Duodenal mucosa (tissue), 2 donors: ENCODE measurements around the gene LPAR1.

ENCODE experiments used
- H3K27ac ChIP-seq: one replicate; pipeline ENCODE4 v1.7.0; 2013; ENCODE audit warnings: low read depth, low read length
- H3K27me3 ChIP-seq, 2 donors: one replicate each; pipeline ENCODE4 v1.7.0; 2013; ENCODE audit warnings: low read length in 2 of 2, control low read depth in 1 of 2; ENCODE audit not compliant: insufficient read depth in 2 of 2, control insufficient read depth in 1 of 2
- H3K36me3 ChIP-seq, 2 donors: one replicate each; pipeline ENCODE4 v1.7.0; 2013; ENCODE audit warnings: low read length in 2 of 2, control low read depth in 1 of 2; ENCODE audit not compliant: insufficient read depth in 2 of 2, control insufficient read depth in 1 of 2
- H3K4me1 ChIP-seq, 2 donors: one replicate each; pipeline ENCODE4 v1.7.0; 2013; ENCODE audit warnings: low read length in 2 of 2, control low read depth in 1 of 2; ENCODE audit not compliant: insufficient read depth in 2 of 2, control insufficient read depth in 1 of 2
- H3K4me3 ChIP-seq, 2 donors: one replicate each; pipeline ENCODE4 v1.7.0; 2013; ENCODE audit warnings: low read length in 2 of 2, low read depth in 1 of 2
- H3K9ac ChIP-seq, 2 donors: one replicate each; pipeline ENCODE4 v1.7.0; 2013; ENCODE audit warnings: low read length in 2 of 2, low read depth in 1 of 2
- H3K9me3 ChIP-seq, 2 donors: one replicate each; pipeline ENCODE4 v1.7.0; 2013; ENCODE audit warnings: low read length in 2 of 2, control low read depth in 1 of 2; ENCODE audit not compliant: control insufficient read depth in 1 of 2

LPAR1 gene

DNA sequence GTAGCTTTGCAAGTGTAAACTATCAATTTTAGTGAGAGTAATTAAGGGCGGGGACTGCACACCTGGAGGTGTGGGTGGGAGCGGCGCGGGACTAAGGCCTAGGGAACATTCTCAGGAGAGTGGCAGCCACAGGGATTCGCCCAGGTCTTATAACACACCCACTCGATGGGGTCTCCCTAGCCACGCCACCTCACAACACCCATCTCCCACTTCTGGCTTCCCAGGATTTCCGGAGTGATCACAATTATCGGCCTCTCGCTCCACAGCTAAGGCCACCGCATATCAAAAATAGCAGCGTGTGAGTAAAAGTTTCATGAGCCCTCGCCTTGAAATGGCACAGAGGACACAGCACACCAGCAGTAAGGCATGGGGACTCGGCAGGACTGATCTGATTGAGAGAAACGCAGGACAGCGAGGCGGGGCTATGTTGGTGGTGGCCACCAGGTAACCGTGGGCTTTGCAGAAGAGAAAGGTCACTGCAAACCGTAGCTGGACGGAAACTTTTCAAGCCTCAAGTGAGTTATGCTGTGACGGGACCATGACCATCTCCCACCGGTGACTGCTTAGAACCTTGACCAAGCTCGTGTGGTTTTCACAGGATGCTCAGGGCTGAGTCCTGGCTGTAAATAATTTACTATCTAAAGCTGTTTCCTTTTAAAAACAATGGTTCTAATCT lies 1.1 kb upstream of the LPAR1 start:
- Histone ChIP-seq H3K4me3 (peak overlapping the region; percentile 78 to 81), H3K9ac (peak overlapping the region; percentile 62 to 77), H3K27ac (no peak overlapping the region), H3K27me3 (no peaks in the 10 kb centered on the region), H3K9me3 (no peaks in the 10 kb centered on the region), H3K4me1 (peaks cover 15% of the 10 kb centered on the region in 2 donors), H3K36me3 (no peaks in the 10 kb centered on the region)

DNA sequence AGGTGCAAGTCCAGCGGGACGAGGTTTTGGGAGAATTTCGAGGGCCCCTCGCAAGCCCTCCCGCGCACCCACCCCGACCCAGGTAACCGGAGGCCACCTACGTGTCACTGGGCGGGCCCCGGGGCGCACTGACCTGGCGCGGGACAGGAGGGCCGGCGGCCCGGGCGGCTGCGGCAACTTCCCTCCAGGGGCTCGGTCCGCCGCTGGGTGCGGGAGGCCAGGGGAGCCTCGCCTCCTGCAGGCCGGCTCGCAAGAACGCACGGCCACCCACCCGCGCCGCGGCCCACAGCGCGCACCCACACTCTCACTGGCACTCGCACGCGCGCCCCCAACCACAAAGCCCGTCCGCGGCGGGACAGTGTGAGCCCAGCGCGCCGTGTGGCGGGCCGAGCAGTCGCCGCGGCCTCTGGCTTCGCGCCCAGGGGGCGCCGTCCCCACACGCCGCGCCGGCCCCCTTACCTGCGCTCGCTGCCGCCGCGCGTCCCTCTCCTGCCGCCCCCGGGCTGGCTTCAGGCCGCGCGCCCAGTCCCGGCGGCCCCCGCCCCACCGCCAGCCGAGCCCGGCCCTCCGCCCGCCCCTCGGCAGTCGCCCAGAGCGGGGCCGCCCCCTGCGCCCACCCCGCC lies 451 bp downstream of the LPAR1 start:
- Histone ChIP-seq H3K9ac (peak overlapping the region; percentile 35 to 87), H3K27me3 (no peaks in the 10 kb centered on the region), H3K4me3 (peak overlapping the region; percentile 75 to 86), H3K36me3 (no peaks in the 10 kb centered on the region), H3K4me1 (peaks cover 18 to 19% of the 10 kb centered on the region in 2 donors), H3K27ac (peak overlapping the region; percentile 80), H3K9me3 (no peaks in the 10 kb centered on the region)

DNA sequence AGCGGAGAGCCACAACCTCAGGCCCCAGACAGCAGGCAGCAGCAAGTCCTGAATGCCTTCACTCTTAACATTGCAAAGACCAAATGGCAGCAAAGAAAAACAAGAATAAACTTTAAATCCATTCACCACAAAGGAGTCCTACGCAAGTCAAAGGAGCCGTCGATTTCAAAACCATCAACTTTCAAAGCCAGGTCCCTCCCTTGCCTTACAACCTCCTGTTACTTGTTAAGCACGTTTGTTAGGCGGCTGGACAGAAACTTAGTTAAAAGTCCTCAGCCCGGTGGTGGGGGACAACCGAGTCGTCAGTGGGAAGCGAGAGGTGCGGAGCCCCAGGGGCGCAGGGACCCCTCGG lies 938 bp downstream of the LPAR1 start:
- peak overlapping the region; percentile 35 to 87 for H3K9ac ChIP-seq
- no peaks in the 10 kb centered on the region for H3K36me3 ChIP-seq
- H3K9me3 ChIP-seq, result no peaks in the 10 kb centered on the region
- H3K4me1 ChIP-seq, result peaks cover 19 to 23% of the 10 kb centered on the region in 2 donors
- no peaks in the 10 kb centered on the region for H3K27me3 ChIP-seq
- peak overlapping the region; percentile 75 to 86 for H3K4me3 ChIP-seq
- peak overlapping the region; percentile 58 for H3K27ac ChIP-seq

DNA sequence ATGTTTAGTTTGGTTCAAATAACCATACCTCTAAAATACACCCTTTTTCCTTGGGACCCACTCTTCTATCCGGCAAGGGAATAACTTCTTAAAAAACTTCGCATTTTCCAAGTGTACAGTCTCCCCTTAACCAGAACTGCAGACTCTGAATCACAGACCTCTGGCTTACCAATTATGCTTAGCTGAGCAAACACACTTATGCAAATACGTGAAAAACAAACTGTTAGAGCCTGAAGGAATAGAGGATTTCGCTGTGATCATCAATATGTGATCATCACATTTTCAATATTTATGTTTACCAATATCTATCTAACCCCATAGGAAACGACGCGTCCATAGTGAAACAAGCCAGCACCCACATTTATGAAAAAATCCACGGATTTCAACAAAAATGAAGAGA lies 1.3 kb downstream of the LPAR1 start:
- Histone ChIP-seq H3K9me3 (no peaks in the 10 kb centered on the region), H3K9ac (peak overlapping the region; percentile 35 to 87), H3K36me3 (no peaks in the 10 kb centered on the region), H3K27me3 (no peaks in the 10 kb centered on the region), H3K4me1 (peaks cover 19 to 24% of the 10 kb centered on the region in 2 donors), H3K27ac (peak overlapping the region; percentile 58), H3K4me3 (peak overlapping the region; percentile 75 to 86)

DNA sequence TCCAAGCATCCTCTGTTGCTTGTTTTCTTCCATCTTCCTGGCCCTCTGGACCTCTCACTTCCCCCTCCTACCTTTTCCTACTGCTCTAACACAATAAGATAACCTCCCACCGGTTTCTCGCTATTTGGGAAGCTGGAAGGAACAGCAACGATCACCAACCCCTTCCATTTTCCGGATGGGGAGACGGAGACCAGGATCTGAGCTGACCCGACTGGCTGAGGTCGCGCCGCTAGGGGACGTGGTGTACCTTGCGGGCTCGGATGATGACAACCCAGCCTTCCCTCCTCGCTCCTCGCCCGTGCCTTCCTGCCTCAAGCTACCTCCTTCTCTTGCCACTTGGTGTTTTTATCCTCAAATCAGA lies 1.9 kb downstream of the LPAR1 start:
- Histone ChIP-seq H3K9me3 (no peaks in the 10 kb centered on the region), H3K36me3 (no peaks in the 10 kb centered on the region), H3K27me3 (no peaks in the 10 kb centered on the region), H3K27ac (no peak overlapping the region), H3K9ac (peak overlapping the region; percentile 35 to 87), H3K4me3 (peak overlapping the region; percentile 75 to 86), H3K4me1 (peaks cover 19 to 24% of the 10 kb centered on the region in 2 donors)

DNA sequence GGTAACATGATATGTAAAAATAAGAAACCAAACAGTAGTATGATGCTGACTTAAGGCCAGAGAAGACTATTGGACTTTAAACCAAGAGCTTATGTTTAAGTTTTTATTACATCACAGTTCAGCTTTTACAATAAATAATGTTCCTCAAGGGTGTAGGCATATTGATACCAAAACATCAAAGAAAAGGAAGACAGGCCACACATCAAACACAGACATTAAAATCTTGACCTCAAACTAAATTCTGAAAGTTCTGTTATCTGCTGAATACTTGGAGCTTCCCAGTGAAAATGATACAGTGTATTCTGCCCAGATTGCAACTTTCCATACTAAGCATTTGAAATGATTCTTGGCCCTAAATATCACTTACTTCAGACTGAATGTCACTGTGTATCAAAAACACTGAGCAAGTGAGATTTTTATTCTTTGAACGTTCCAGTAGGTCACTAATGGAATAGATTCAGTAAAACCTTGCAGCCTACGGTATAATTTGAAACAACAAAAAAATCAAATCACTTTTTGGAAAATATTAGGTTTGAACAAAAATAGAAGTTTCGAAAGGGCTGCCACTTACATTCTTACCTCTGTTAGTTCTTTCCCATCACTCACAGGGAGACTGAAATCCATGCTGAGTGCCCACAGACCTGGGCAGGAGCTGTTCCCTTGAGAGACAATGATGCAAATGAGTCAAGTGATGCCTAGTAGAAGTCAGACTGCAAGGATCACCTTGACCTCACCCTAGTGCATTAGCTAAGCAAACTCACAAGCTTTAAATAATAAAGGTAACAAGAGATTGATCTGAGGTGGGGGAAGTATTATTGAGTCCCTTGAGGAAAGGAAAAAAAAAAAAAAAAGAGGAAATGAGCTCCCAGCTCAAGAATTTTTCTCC lies 2.5 kb downstream of the LPAR1 start:
- Histone ChIP-seq H3K4me3 (peak overlapping the region; percentile 75 to 86), H3K27ac (no peak overlapping the region), H3K36me3 (no peaks in the 10 kb centered on the region), H3K4me1 (peaks cover 19 to 24% of the 10 kb centered on the region in 2 donors), H3K9me3 (no peaks in the 10 kb centered on the region), H3K27me3 (no peaks in the 10 kb centered on the region), H3K9ac (peak overlapping the region; percentile 18 to 87)

DNA sequence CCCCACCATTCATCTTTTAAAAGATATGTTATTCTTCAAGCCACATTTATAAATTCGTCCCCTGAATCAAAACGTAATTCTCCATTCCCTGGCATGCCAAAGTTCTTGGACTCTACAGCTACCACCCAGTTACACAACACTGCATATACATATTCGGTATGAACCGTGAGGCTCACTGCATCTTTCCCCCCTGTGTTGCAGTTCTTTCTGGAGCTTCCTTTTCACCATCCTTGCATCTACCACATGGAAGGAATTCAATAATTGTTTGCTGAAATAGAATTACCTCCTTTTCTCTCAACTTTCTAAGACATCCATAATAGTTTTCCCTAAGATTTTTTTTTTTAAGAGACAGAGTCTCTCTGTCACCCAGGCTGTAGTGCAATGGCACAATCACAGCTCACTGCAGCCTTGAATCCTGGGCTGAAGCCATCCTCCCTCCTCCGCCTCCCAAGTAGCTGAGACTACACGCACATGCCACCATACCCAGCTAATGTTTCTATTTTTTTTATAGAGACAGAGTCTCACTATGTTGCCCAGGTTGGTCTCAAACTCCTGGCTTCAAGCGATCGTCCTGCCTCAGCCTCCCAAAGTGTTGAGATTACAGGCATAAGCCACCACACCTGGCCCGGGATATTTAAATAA lies 3.3 kb downstream of the LPAR1 start:
- H3K4me3 ChIP-seq, result no peak overlapping the region
- H3K9me3 ChIP-seq, result no peaks in the 10 kb centered on the region
- H3K9ac ChIP-seq, result peak overlapping the region in 1 of 2 donors; percentile 10
- H3K4me1 ChIP-seq, result peaks cover 19 to 24% of the 10 kb centered on the region in 2 donors
- no peaks in the 10 kb centered on the region for H3K27me3 ChIP-seq
- H3K27ac ChIP-seq, result no peak overlapping the region
- H3K36me3 ChIP-seq, result peaks cover 0 to 5% of the 10 kb centered on the region in 2 donors

DNA sequence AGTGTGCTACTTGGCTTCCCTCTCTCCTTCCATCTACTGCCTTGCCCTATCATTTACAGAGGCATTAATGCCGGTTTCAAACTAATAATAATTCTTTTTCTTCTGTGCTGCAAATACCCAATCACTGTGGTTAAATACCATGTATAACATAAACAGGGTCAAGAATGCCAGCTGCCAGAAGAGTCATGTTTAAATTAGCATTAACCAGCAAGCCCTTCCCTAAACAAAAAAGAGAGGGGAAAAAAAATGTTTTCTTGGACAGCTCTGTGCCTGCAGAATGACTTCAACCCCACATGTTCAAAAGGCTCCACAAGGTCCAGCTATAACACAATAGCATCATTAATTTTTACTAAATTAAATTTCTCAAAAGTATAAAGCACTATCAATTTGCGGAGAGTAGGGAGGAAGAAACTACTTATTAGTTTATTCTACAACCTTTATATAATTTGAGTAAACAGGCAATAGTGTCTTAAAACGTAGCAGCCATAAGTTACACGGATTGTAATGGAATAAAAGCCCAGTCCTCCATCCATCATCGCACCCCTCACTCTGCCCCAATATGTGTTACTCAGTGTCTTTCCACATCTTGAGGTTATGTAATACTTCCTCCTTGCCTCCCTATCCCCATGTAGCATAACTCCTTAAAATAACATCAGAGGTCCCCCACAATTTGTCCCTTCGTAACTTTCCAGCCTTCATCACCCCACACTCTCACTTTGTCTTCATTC lies 3.9 kb downstream of the LPAR1 start:
- no peaks in the 10 kb centered on the region for H3K9me3 ChIP-seq
- H3K27me3 ChIP-seq, result no peaks in the 10 kb centered on the region
- peaks cover 0 to 5% of the 10 kb centered on the region in 2 donors for H3K36me3 ChIP-seq
- H3K4me1 ChIP-seq, result peaks cover 15 to 24% of the 10 kb centered on the region in 2 donors
- H3K27ac ChIP-seq, result no peak overlapping the region
- peak overlapping the region in 1 of 2 donors; percentile 12 for H3K9ac ChIP-seq
- no peak overlapping the region for H3K4me3 ChIP-seq

DNA sequence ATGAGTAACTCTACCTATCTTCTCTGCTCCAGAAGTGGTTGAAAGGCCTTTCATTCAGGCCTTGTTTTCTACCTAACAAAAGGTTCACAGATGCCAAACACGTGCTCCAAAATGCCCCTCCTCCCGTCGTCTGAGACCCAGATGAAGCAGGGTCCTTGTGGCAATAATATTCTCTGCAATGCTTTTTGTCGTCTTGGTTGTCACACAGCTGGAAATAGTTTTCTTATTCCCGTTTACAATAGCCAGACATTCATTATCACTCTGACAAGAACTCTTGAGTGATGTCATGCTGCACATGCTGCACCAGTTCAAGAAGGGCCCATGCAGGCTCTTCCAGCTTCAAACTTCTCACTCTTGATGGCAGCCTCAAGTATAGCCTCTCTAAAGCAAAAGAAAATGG lies 7.8 kb downstream of the LPAR1 start:
- Histone ChIP-seq H3K9me3 (no peaks in the 10 kb centered on the region), H3K4me1 (peaks cover 4 to 20% of the 10 kb centered on the region in 2 donors), H3K27ac (no peak overlapping the region), H3K4me3 (no peak overlapping the region), H3K9ac (no peak overlapping the region), H3K27me3 (no peaks in the 10 kb centered on the region), H3K36me3 (peaks cover 0 to 5% of the 10 kb centered on the region in 2 donors)
